CD4-positive, CD25-positive, alpha-beta regulatory T cell (primary cell): ENCODE measurements around the gene TRIM49B. TPM values are rescaled to one million over a fixed set of nuclear protein-coding genes. Genes with fewer than 3 reads are reported as not detected.
"Not testable (repeated sequence)": the region's sequence is repeated elsewhere in the genome, so short reads cannot be mapped to it uniquely, and the experiment has no call there.

ENCODE experiments used
- ATAC-seq, 2 donors: fragments of 150-1000 bp; cut with Tn5 transposase; one replicate each; pipeline ENCODE4 v1.10.0; 2021; ENCODE audit warnings: low read depth in 2 of 2, moderate number of reproducible peaks in 2 of 2, moderate library complexity in 1 of 2
- DNase-seq, 3 donors: peaks; one replicate each; pipeline versions ENCODE4 v3.0.0 to v3.0.0-alpha.2; 2012 to 2022; ENCODE audit warnings: mixed read lengths in 1 of 3
- H3K27ac ChIP-seq: one replicate; pipeline ENCODE4 v1.7.0; 2013; ENCODE audit warnings: mild to moderate bottlenecking, low read length; ENCODE audit not compliant: insufficient read depth, poor library complexity, severe bottlenecking
- H3K27me3 ChIP-seq: one replicate; pipeline ENCODE4 v1.7.0; 2013; ENCODE audit warnings: low read length; ENCODE audit not compliant: control insufficient read depth, insufficient read depth
- H3K36me3 ChIP-seq: one replicate; pipeline ENCODE4 v1.7.0; 2013; ENCODE audit warnings: mild to moderate bottlenecking, low read length, moderate library complexity; ENCODE audit not compliant: control insufficient read depth, insufficient read depth
- H3K4me1 ChIP-seq: 2 replicates; pipeline ENCODE4 v1.7.0; 2013; ENCODE audit warnings: mild to moderate bottlenecking, low read length; ENCODE audit not compliant: insufficient read depth, control insufficient read depth, poor library complexity, severe bottlenecking
- H3K4me3 ChIP-seq: one replicate; pipeline ENCODE4 v1.7.0; 2013; ENCODE audit warnings: low read depth, mild to moderate bottlenecking, low read length, moderate library complexity
- H3K9me3 ChIP-seq, 2 experiments: 1 replicate in 1 of 2; 2 replicates in 1 of 2; pipeline ENCODE4 v1.7.0; 2013; ENCODE audit warnings: low read length in 2 of 2, mild to moderate bottlenecking in 1 of 2, moderate library complexity in 1 of 2; ENCODE audit not compliant: control insufficient read depth in 2 of 2
- H3K27ac Mint-ChIP-seq, 3 donors: one replicate each; pipeline ENCODE4 v1.8.0; 2020 to 2022; ENCODE audit warnings: mild to moderate bottlenecking in 3 of 3, mixed read lengths in 3 of 3, moderate library complexity in 2 of 3
- H3K27me3 Mint-ChIP-seq: one replicate; pipeline ENCODE4 v1.8.0; 2022; ENCODE audit warnings: mild to moderate bottlenecking, mixed read lengths
- H3K36me3 Mint-ChIP-seq: one replicate; pipeline ENCODE4 v1.8.0; 2020; ENCODE audit warnings: mixed read lengths
- H3K4me1 Mint-ChIP-seq, 4 donors: one replicate each; pipeline ENCODE4 v1.8.0; 2020 to 2022; ENCODE audit warnings: mixed read lengths in 4 of 4, mild to moderate bottlenecking in 1 of 4
- H3K4me3 Mint-ChIP-seq, 4 donors: one replicate each; pipeline ENCODE4 v1.8.0; 2020 to 2022; ENCODE audit warnings: mild to moderate bottlenecking in 4 of 4, mixed read lengths in 4 of 4, moderate library complexity in 3 of 4
- H3K9me3 Mint-ChIP-seq, 7 donors: one replicate each; pipeline ENCODE4 v1.8.0; 2020 to 2022; ENCODE audit warnings: mixed read lengths in 7 of 7, mild to moderate bottlenecking in 3 of 7, moderate library complexity in 2 of 7
- polyA plus RNA-seq, 4 donors: library from polyadenylated mRNA; unstranded; fragments of 300-500 nt; fragmentation: Illumina TruSeq; gene quantifications; one replicate each; pipeline ENCODE4 v1.2.3, GENCODE V29; 2021
- total RNA-seq: library from RNA; stranded (reverse); gene quantifications from one replicate; pipeline ENCODE4 v1.2.3, GENCODE V29; 2022

TRIM49B gene
- not detected for total RNA-seq
- polyA plus RNA-seq, result not detected

GRCh38 chr11:49028523-49028922, at the start of gene TRIM49B:
TRIM49B (plus strand) TSS chr11:49028823; CDS start chr11:49031600, 2,777 bp downstream.
- not testable (repeated sequence) for DNase-seq, H3K36me3 ChIP-seq, H3K27me3 Mint-ChIP-seq, H3K27me3 ChIP-seq, ATAC-seq, H3K9me3 ChIP-seq, H3K36me3 Mint-ChIP-seq, H3K27ac ChIP-seq, H3K4me1 Mint-ChIP-seq, H3K4me3 Mint-ChIP-seq, H3K4me3 ChIP-seq, H3K27ac Mint-ChIP-seq, H3K9me3 Mint-ChIP-seq, H3K4me1 ChIP-seq

GRCh38 chr11:48983785-48984184, 44.8 kb upstream of the TRIM49B start, which contains the start of gene TRIM51G:
TRIM51G (minus strand) TSS chr11:48983885; CDS start chr11:48981695, 2,190 bp downstream.
- H3K9me3 ChIP-seq, result not testable (repeated sequence)

GRCh38 chr11:49048229-49048628, 19.6 kb downstream of the TRIM49B start:
- not testable (repeated sequence) for H3K27me3 ChIP-seq, H3K4me3 ChIP-seq, H3K36me3 Mint-ChIP-seq, H3K4me1 Mint-ChIP-seq, H3K27ac Mint-ChIP-seq, H3K27me3 Mint-ChIP-seq, H3K4me1 ChIP-seq, H3K36me3 ChIP-seq, H3K9me3 ChIP-seq, ATAC-seq, H3K27ac ChIP-seq, H3K4me3 Mint-ChIP-seq, H3K9me3 Mint-ChIP-seq, DNase-seq

More at GRCh38 chr11:48983785-48984184, 44.8 kb upstream of the TRIM49B start, which contains the start of gene TRIM51G:
- not testable (repeated sequence) for H3K4me3 ChIP-seq, H3K36me3 ChIP-seq, H3K4me1 Mint-ChIP-seq, H3K36me3 Mint-ChIP-seq, H3K27me3 ChIP-seq, H3K27me3 Mint-ChIP-seq, H3K4me1 ChIP-seq, H3K4me3 Mint-ChIP-seq, H3K27ac ChIP-seq, DNase-seq, H3K27ac Mint-ChIP-seq, ATAC-seq, H3K9me3 Mint-ChIP-seq

- H3K9me3 Mint-ChIP-seq, result not testable (repeated sequence)
These were observed 21.2 kb downstream of the TRIM49B start for GRCh38 chr11:49049821-49050220.

GRCh38 chr11:49059012-49059411, 30.4 kb downstream of the TRIM49B start, which contains the start of gene TRIM64C:
TRIM64C (minus strand) TSS chr11:49059112; CDS start chr11:49059112, 0 bp downstream.
- not testable (repeated sequence) for H3K4me1 Mint-ChIP-seq, H3K27me3 ChIP-seq, H3K9me3 ChIP-seq, H3K4me3 Mint-ChIP-seq, H3K9me3 Mint-ChIP-seq, H3K27me3 Mint-ChIP-seq, ATAC-seq, H3K4me3 ChIP-seq, DNase-seq, H3K4me1 ChIP-seq, H3K36me3 Mint-ChIP-seq, H3K27ac ChIP-seq, H3K36me3 ChIP-seq, H3K27ac Mint-ChIP-seq

More at GRCh38 chr11:49049821-49050220, 21.2 kb downstream of the TRIM49B start:
- not testable (repeated sequence) for H3K27me3 ChIP-seq, H3K27ac Mint-ChIP-seq, H3K27me3 Mint-ChIP-seq, H3K9me3 ChIP-seq, H3K4me3 Mint-ChIP-seq, ATAC-seq, H3K36me3 ChIP-seq, H3K27ac ChIP-seq, H3K4me1 Mint-ChIP-seq, H3K4me3 ChIP-seq, H3K4me1 ChIP-seq, DNase-seq, H3K36me3 Mint-ChIP-seq

- H3K36me3 Mint-ChIP-seq, ATAC-seq, DNase-seq, H3K36me3 ChIP-seq, H3K4me3 Mint-ChIP-seq, H3K27ac Mint-ChIP-seq, H3K27me3 Mint-ChIP-seq, H3K4me3 ChIP-seq, H3K4me1 Mint-ChIP-seq, H3K27me3 ChIP-seq, H3K4me1 ChIP-seq, H3K9me3 Mint-ChIP-seq, H3K9me3 ChIP-seq, H3K27ac ChIP-seq: not testable (repeated sequence)
These were observed 41.3 kb downstream of the TRIM49B start for GRCh38 chr11:49069897-49070296.

Other genes starting within 250 kb of the TRIM49B start
- not detected for gene TRIM51G, start 44.9 kb upstream of the TRIM49B start, total RNA-seq
- not detected for gene TRIM51G, start 44.9 kb upstream of the TRIM49B start, polyA plus RNA-seq
- gene TRIM64C, start 30.3 kb downstream of the TRIM49B start, total RNA-seq, result not detected
- not detected for gene TRIM64C, start 30.3 kb downstream of the TRIM49B start, polyA plus RNA-seq
- gene FOLH1, start 179.8 kb downstream of the TRIM49B start, total RNA-seq, result not detected
- gene FOLH1, start 179.8 kb downstream of the TRIM49B start, polyA plus RNA-seq, result not detected